HG02588 (cell line): ENCODE measurements around the gene GFOD1.
"Not testable (repeated sequence)": the region's sequence is repeated elsewhere in the genome, so short reads cannot be mapped to it uniquely, and the experiment has no call there.

ENCODE experiments used
- ATAC-seq: cut with Tn5 transposase; IDR thresholded peaks from one replicate; pipeline ENCODE4 v1.9.1; 2021; ENCODE audit warnings: mild to moderate bottlenecking, moderate library complexity; ENCODE audit not compliant: unreplicated experiment

Gene GFOD1

GRCh38 chr6:13466304-13467215 is 20.8 kb downstream of the GFOD1 start:
- ATAC-seq: no peak

GRCh38 chr6:13465734-13466133 is 21.7 kb downstream of the GFOD1 start:
- ATAC-seq: no peak

- no peak for ATAC-seq
Observed at GRCh38 chr6:13463941-13464340, 23.5 kb downstream of the GFOD1 start.

- no peak for ATAC-seq
Observed at GRCh38 chr6:13463328-13463717, 24.1 kb downstream of the GFOD1 start.

GRCh38 chr6:13462458-13463327 is 24.7 kb downstream of the GFOD1 start:
- no peak for ATAC-seq

- no peak for ATAC-seq
Observed at GRCh38 chr6:13461805-13462204, 25.6 kb downstream of the GFOD1 start.

- ATAC-seq: no peak
Observed at GRCh38 chr6:13461307-13461706, 26.1 kb downstream of the GFOD1 start.

- not testable (repeated sequence) for ATAC-seq
Observed at GRCh38 chr6:13460289-13460688, 27.1 kb downstream of the GFOD1 start.

- no peak for ATAC-seq
Observed at GRCh38 chr6:13457577-13457976, 29.8 kb downstream of the GFOD1 start.

GRCh38 chr6:13455552-13455966 is 31.8 kb downstream of the GFOD1 start:
- no peak for ATAC-seq

GRCh38 chr6:13454286-13455221 is 32.8 kb downstream of the GFOD1 start:
- ATAC-seq: no peak

GRCh38 chr6:13453771-13454251 is 33.6 kb downstream of the GFOD1 start:
- ATAC-seq: no peak

GRCh38 chr6:13453153-13453552 is 34.2 kb downstream of the GFOD1 start:
- ATAC-seq: no peak

- no peak for ATAC-seq
Observed at GRCh38 chr6:13452346-13453117, 34.9 kb downstream of the GFOD1 start.

- ATAC-seq: no peak
Observed at GRCh38 chr6:13451181-13451895, 36.1 kb downstream of the GFOD1 start.

GRCh38 chr6:13450628-13451027 is 36.8 kb downstream of the GFOD1 start:
- no peak for ATAC-seq

- no peak for ATAC-seq
Observed at GRCh38 chr6:13447949-13448724, 39.3 kb downstream of the GFOD1 start.

- ATAC-seq: no peak
Observed at GRCh38 chr6:13446381-13446780, 41.0 kb downstream of the GFOD1 start.
